Activated T-cell treated with anti-CD3 and anti-CD28 coated beads, Interleukin-2, amount 50 U/mL, for 24 hours (primary cell): ENCODE results near the gene ANKRD39.

ENCODE experiments used
- DNase-seq: peaks from one replicate; pipeline ENCODE4 v3.0.0-alpha.2; 2020
- H3K27ac Mint-ChIP-seq: 2 replicates; pipeline ENCODE4 v1.8.0; 2020; ENCODE audit warnings: mild to moderate bottlenecking, mixed read lengths
- H3K27me3 Mint-ChIP-seq: 2 replicates; pipeline ENCODE4 v1.8.0; 2020; ENCODE audit warnings: mixed read lengths
- H3K36me3 Mint-ChIP-seq: 2 replicates; pipeline ENCODE4 v1.8.0; 2020; ENCODE audit warnings: low read depth, mixed read lengths
- H3K4me1 Mint-ChIP-seq: 2 replicates; pipeline ENCODE4 v1.8.0; 2020; ENCODE audit warnings: low read depth, mixed read lengths
- H3K4me3 Mint-ChIP-seq: 2 replicates; pipeline ENCODE4 v1.8.0; 2020; ENCODE audit warnings: mild to moderate bottlenecking, moderate library complexity, mixed read lengths
- H3K9me3 Mint-ChIP-seq: 2 replicates; pipeline ENCODE4 v1.8.0; 2020; ENCODE audit warnings: mixed read lengths

ANKRD39 gene, protein sequence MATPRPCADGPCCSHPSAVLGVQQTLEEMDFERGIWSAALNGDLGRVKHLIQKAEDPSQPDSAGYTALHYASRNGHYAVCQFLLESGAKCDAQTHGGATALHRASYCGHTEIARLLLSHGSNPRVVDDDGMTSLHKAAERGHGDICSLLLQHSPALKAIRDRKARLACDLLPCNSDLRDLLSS

DNA sequence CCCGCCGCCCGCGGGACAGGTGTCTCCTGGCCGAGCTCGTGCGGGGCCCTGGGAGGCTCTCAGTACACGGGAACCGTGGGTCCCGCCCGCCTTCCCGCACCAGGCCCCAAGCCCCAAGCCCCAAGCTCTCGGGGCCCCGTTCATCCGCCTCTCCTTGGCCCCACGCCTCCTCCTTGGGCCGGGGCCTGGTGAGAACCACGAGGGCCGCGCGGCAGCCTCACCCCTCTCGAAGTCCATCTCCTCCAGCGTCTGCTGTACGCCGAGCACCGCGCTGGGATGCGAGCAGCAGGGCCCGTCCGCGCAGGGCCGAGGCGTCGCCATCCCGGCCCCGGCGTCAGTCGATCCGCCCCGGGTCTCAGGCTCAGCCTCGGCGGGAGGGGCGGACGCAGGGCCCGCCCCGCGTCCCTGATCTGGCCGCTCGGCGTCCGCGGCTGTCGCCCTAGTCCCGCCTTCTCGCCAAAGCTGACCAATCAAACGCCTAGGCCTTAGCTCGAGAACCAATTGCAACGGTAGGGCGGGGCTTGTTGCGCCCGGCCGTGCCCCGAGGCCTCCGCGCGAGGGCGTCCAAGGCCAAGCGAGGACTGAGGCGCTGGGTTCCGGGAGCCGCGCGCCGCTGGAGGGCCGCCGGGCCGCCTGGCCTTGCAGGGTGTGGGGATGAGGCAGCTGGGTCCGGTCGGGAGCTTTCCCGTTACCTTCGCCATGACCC is at the start of gene ANKRD39:
Gene ANKRD39, minus strand, starts transcription at position 350 of the 706 bp plus-strand sequence. Its CDS starts 29 bp downstream, at position 321.
- no peaks in the 10 kb centered on the region for H3K27me3 Mint-ChIP-seq
- H3K4me1 Mint-ChIP-seq = peaks cover 40% of the 10 kb centered on the region
- peaks cover 50% of the 10 kb centered on the region for H3K36me3 Mint-ChIP-seq
- DNase-seq = peak; percentile 99
- H3K4me3 Mint-ChIP-seq = peak within 1 kb of the TSS; percentile 91
- H3K9me3 Mint-ChIP-seq = no peaks in the 10 kb centered on the region
- peak within 1 kb of the TSS; percentile 88 for H3K27ac Mint-ChIP-seq

DNA sequence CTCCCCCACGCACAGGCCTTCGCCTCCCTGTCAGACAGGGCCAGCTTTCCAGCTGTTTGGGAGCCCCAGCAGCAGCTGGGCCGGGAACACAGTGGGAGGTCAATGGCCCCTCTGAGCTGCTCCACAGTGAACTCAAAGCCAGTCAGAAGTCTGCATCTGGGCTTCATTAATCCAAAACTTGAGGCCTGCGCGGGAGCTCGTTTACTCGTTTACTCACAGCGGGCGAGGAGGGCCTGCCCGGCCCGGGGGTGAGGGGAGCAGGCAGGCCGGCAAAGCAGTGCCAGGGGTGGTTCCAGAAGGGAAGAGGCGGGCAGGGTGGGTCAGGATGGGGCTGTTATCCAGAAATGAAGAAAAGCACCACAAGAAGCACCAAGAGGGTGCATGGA is 48.9 kb upstream of the ANKRD39 start:
- Mint-ChIP-seq H3K27ac (no peak overlapping the region), H3K9me3 (no peaks in the 10 kb centered on the region), H3K36me3 (no peaks in the 10 kb centered on the region), H3K4me1 (peaks cover 10% of the 10 kb centered on the region), H3K4me3 (no peak overlapping the region), H3K27me3 (no peaks in the 10 kb centered on the region)
- DNase-seq = no peak

DNA sequence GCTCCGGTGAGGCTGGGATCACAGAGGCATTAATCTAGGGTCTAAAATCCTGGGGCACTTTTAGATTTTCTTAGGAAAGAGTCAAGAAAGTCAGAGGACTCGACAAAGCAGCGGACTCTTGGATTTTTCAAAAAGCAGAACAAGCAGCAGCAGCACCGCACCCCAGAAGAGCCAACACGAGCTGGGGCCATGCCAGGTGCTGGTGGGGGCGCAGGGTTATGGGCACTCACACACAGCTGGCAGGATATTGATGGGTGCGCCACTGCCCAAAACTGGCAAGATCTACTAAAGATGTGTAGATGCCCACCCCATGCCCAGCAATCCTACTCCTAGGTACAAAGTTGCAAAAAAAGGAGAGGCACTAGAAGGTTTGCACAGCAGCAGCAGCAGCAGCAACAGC is 46.0 kb upstream of the ANKRD39 start:
- H3K27ac Mint-ChIP-seq = no peak overlapping the region
- no peaks in the 10 kb centered on the region for H3K27me3 Mint-ChIP-seq
- DNase-seq = no peak
- no peak overlapping the region for H3K4me3 Mint-ChIP-seq
- H3K36me3 Mint-ChIP-seq = no peaks in the 10 kb centered on the region
- H3K9me3 Mint-ChIP-seq = no peaks in the 10 kb centered on the region
- H3K4me1 Mint-ChIP-seq = peaks cover 10% of the 10 kb centered on the region

DNA sequence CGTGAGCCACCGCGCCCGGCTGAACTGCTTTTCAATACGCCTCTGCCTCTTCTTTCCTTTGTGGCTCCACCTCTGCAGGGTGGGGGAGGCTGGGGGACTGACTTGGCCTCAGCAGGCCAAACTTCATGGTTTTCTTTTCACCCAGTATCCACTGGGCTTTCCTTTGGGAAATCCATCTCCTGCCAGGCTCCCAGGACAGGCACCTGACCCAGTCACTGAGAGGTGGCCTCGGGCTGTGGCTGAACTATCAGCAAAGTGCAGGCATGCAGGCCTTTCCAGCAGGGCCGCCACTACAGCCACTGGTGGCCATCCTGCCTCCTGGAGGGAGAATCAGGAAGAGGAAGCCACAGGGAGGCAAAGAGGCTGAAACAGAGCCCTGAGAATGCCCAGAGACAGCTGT is 45.5 kb upstream of the ANKRD39 start:
- no peak for DNase-seq
- Mint-ChIP-seq H3K27ac (no peak overlapping the region), H3K36me3 (no peaks in the 10 kb centered on the region), H3K27me3 (no peaks in the 10 kb centered on the region), H3K4me1 (peaks cover 14% of the 10 kb centered on the region), H3K9me3 (no peaks in the 10 kb centered on the region), H3K4me3 (no peak overlapping the region)

DNA sequence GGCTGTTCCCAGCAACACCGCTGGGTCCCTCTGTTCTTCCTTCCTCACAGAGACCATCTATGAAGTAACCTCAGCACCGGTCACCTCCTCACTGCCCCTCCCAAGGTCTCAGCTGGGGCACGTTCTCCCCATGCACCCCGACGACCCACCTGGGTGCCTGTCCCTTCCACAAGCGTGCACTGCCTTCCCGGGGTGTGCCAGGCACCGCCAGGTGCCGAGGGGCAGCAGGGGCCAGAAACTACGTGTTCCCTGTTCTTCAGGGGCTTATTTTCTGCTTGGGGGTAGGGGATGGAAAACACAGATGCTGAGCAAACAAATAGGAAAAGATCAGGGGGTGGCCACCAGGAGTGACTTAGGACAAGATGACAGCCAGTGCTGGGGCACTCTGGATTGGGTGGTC is 42.4 kb upstream of the ANKRD39 start:
- H3K36me3 Mint-ChIP-seq = no peaks in the 10 kb centered on the region
- peaks cover 35% of the 10 kb centered on the region for H3K4me1 Mint-ChIP-seq
- H3K4me3 Mint-ChIP-seq = no peak overlapping the region
- DNase-seq = no peak
- H3K9me3 Mint-ChIP-seq = no peaks in the 10 kb centered on the region
- no peaks in the 10 kb centered on the region for H3K27me3 Mint-ChIP-seq
- no peak overlapping the region for H3K27ac Mint-ChIP-seq

DNA sequence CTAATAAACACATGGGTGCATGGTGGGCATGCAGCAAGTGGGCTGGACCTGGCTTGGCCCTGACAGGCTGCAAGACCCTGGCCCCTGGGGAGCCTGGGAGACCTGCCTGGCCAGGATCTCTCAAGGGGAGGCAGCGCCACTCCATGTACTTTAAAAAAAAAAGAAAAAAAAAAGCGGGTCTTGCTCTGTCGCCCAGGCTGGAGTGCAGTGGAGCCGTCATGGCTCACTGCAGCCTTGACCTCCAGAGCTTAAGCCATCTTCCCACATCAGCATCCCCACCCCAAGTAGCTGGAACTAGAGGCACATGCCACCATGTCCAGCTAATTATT is 41.6 kb upstream of the ANKRD39 start:
- no peak for DNase-seq
- Mint-ChIP-seq H3K4me3 (no peak overlapping the region), H3K4me1 (peaks cover 39% of the 10 kb centered on the region), H3K27me3 (no peaks in the 10 kb centered on the region), H3K36me3 (no peaks in the 10 kb centered on the region), H3K27ac (peak overlapping the region; percentile 12), H3K9me3 (no peaks in the 10 kb centered on the region)

DNA sequence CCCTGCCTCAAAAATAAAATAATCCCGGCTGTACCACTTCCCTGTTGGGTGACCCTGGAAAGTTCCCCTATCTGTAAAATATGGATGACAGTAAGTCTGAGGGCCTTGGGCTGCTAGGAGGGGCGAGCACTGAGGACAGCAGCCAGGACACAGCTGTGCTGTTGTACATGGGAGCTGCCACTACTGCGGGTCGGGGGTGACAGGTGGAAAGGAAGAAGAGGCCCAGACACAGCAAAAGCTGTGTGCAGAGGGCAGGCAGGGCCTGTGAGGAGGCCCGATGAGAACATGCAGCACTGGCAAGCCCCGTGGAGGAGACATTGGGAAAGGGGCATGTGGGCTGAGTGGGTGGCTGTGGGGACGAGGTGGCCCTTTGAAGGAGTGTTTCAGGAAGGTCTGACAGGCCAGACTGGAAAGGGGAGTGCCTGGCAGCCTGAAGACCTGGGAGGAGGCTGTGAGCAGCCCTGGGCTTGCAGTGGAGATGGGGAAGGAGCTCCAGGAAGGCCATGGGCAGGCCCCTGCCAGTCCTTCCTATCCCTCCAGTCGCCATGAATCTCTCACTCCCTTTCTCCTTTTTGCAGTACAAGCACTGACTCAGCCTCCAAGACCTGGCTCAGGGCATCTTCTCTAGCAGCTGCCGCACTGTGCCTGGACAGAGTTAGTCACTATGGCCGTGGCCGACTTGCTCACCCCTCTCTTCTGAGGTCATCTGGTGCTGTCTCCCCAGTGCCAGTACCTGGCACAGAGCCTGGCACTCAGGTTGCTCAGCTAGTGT is 41.0 kb upstream of the ANKRD39 start:
- peak overlapping the region; percentile 12 for H3K27ac Mint-ChIP-seq
- H3K4me1 Mint-ChIP-seq = peaks cover 35% of the 10 kb centered on the region
- no peaks in the 10 kb centered on the region for H3K9me3 Mint-ChIP-seq
- no peak for DNase-seq
- no peaks in the 10 kb centered on the region for H3K36me3 Mint-ChIP-seq
- no peak overlapping the region for H3K4me3 Mint-ChIP-seq
- H3K27me3 Mint-ChIP-seq = no peaks in the 10 kb centered on the region

DNA sequence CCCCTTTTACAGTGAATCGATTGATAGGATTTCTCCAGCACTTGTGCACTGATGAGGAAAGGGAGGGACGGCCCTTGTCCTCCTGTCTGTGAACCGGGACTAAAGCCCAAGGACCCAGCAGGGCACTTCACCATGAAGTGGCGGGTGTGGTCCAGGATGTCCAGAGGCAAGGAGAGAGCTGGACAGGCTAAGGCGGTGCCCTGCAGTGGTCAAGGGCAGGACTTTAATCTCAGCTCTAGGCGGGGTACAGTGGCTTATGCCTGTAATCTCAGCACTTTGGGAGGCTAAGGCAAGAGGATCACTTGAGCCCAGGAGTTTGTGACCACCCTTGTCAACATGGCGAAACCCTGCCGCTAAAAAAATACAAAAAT is 40.3 kb upstream of the ANKRD39 start:
- no peak overlapping the region for H3K4me3 Mint-ChIP-seq
- no peak overlapping the region for H3K27ac Mint-ChIP-seq
- DNase-seq = no peak
- no peaks in the 10 kb centered on the region for H3K36me3 Mint-ChIP-seq
- no peaks in the 10 kb centered on the region for H3K27me3 Mint-ChIP-seq
- peaks cover 37% of the 10 kb centered on the region for H3K4me1 Mint-ChIP-seq
- no peaks in the 10 kb centered on the region for H3K9me3 Mint-ChIP-seq

DNA sequence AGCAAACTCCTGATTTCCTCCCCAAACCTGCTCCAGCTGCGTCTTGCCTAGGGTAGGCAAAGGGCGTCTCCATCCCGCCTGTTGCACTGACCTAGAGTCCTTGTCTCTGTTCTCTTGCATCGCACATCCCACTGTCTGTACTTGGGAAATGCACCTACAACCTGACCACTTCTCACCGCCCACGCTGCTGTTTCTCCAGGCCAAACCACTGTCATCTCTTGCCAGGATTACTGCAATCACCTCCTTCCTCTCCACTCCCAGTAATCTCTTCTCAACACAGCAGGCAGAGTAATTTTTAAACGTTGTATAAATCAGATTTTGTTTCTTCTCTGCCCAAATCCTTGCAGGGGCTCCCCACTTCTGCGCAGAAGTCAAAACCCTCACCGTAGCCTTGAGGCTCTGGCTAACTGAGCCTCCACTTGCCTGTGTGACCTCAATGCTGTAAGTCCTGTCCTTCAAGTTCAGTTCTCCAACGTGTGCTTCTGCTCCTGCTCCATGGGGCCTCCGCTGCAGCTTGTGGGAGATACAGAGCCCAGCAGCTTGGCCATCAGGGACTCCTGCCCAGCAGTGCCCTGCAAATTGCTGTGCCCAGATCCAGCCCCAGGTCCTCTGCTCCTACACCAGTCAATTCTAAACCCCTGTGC is 39.8 kb upstream of the ANKRD39 start:
- Mint-ChIP-seq H3K9me3 (no peaks in the 10 kb centered on the region), H3K36me3 (no peaks in the 10 kb centered on the region), H3K4me1 (peaks cover 43% of the 10 kb centered on the region), H3K27ac (no peak overlapping the region), H3K27me3 (no peaks in the 10 kb centered on the region), H3K4me3 (no peak overlapping the region)
- no peak for DNase-seq

DNA sequence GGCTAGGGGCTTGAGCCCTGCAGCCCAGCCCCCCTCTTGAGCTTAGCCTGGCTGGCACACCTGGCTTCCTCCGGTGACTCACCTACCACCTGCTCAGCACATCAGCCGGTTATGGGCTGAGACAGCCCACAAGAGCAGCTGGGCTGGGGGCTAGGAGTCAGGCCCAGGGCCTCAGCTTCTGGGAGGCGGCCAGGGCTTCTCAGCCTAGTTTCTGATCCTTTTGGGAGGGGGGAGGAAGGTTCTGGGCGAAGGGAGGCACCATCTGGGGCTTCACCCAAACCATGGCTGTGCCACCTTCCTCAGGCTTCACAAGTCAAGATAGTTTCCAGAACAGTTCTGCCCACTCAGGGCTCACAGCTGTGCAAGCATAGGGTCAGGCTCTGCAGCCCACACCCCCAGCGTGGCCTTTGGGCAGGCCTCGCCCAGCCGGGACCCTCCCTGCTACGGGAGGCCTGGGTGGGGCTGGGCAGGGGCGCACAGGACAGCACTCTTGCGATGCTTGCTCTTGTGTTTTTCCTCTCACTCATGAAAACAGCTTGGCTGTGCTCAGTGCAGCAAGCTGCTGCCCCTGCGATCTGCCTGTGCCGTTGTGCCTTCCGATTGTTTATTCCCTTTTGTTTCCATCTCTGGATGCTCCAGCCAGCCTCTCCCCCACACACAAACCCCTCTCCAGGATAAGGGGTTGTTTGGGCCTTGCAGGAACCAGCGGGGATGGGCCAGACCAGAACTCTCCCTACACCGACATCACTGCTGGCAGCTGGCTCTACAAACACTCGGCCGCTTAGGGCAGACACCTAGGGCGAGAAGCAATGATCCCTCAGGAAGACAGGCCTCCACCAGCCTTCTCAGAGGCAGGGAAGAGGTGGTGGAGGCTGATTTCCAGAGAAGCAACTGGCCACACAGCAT is 38.2 kb upstream of the ANKRD39 start:
- Mint-ChIP-seq H3K27ac (no peak overlapping the region), H3K4me3 (no peak overlapping the region), H3K27me3 (no peaks in the 10 kb centered on the region), H3K36me3 (no peaks in the 10 kb centered on the region), H3K4me1 (peaks cover 59% of the 10 kb centered on the region), H3K9me3 (no peaks in the 10 kb centered on the region)
- DNase-seq = no peak

DNA sequence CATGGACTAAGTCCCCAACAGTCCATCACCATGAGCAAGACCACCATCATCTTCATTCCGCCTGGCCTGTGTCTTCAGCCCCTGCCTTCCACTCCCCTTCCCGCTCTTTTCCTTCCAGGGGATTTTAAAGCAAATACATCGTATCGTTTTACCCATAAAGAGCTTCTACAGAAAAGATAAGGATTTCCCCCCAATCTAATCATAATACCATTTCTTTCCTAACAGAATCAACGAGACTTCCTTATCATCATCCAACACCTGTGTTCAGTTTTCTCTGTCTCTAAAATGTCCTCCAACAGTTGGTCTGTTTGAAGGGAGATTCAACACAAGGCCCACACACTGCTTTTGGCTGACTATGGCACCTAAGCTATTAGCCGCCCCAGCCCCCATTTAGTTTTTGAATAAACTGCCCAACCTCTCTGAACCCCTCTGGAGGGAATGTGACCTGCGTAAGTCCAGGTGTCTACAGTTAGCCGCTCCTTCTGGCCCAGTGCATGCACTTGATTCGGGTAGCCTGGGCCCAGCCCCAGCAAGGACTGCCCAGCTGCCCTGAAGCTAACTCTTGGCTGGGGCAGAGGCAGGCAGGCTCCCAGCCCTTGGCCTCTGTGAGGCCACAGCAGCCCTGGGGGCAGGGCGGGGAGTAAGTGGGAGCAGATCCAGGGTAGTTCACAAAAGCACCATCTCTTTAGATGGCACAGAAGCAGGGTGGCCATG is 37.4 kb upstream of the ANKRD39 start:
- Mint-ChIP-seq H3K9me3 (no peaks in the 10 kb centered on the region), H3K4me3 (no peak overlapping the region), H3K27ac (no peak overlapping the region), H3K36me3 (no peaks in the 10 kb centered on the region), H3K27me3 (no peaks in the 10 kb centered on the region), H3K4me1 (peaks cover 65% of the 10 kb centered on the region)
- no peak for DNase-seq

DNA sequence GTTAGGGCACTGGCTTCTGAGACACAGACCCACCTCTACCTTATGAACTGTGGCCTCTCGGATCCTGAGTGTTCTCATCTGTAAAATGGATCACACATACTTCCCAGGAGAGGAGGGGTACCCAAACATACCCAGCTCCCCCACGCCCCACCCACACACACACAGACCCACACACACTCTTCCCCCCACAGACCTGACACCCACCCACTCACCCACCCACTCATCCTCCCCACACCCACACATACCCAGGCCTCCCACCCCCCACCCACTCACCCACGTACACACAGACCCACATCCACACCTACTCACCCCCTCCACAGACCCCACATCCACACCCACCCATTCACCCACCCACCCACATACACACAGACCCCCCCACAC is 36.3 kb upstream of the ANKRD39 start:
- DNase-seq = no peak
- Mint-ChIP-seq H3K36me3 (no peaks in the 10 kb centered on the region), H3K4me3 (no peak overlapping the region), H3K27me3 (no peaks in the 10 kb centered on the region), H3K27ac (no peak overlapping the region), H3K9me3 (no peaks in the 10 kb centered on the region), H3K4me1 (peaks cover 64% of the 10 kb centered on the region)

DNA sequence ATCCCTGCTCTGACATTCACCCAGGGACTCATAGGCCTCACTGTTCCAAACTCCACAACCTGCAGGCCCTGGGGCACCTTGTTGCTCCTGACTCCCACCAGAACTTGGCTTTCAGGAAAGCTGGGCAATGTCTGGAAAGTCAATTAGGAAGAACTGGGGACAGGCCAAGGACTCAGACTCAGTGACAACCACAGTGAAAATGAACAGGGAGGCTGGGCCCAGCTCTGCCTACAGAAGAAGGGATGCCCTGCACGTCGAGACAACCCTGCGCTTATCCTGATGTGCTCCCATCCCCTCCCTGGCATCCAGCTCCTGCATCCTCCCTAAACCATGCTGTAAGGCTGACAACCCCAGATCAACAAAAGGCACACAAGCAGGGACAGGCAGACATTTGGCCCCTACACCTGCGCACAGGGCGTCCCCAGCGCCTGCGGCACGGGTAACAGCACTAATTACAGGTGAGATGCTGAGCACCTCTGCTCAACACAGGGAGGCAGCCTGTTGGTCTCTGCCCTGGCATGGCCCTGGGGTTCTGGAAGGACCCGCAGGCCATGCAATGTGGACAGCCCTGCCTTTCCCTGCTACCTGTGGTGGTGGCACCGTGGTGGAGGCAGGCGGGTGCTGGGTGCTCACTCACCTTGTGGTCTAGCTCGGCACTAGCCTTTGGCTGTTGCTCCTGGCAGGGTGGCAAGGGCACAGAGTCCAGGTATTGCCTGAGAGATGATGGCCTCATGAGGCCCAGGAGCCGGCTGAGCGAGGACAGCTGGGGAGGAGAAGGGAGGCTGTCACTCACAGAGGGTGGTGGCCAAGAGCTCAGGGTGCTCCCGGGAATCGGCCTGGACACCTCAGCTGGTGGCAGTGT is 35.7 kb upstream of the ANKRD39 start:
- H3K27ac Mint-ChIP-seq = no peak overlapping the region
- peaks cover 60% of the 10 kb centered on the region for H3K4me1 Mint-ChIP-seq
- no peak for DNase-seq

More for the DNA sequence above, 35.7 kb upstream of the ANKRD39 start:
- no peaks in the 10 kb centered on the region for H3K27me3 Mint-ChIP-seq
- no peaks in the 10 kb centered on the region for H3K9me3 Mint-ChIP-seq
- H3K4me3 Mint-ChIP-seq = no peak overlapping the region
- H3K36me3 Mint-ChIP-seq = no peaks in the 10 kb centered on the region
